Choroid plexus epithelial cell (primary cell): ENCODE data around the gene MOCS1.

Source experiments
- DNase-seq: peaks from one replicate; pipeline ENCODE4 v3.0.0-alpha.2; 2010; ENCODE audit warnings: low read depth
- H3K4me3 ChIP-seq: 2 replicates; pipeline ENCODE4 v1.5.1; 2011; ENCODE audit warnings: low read depth, mild to moderate bottlenecking, control low read depth, low read length, moderate library complexity
- CTCF ChIP-seq: conservative IDR thresholded peaks from 2 replicates; pipeline ENCODE4 v1.5.1; 2011; ENCODE audit warnings: low read depth, mild to moderate bottlenecking, control low read depth, inconsistent platforms, low read length, moderate library complexity

MOCS1 gene

GRCh38 chr6:39950125-39950720 lies 16.0 kb upstream of the MOCS1 start:
- no peak for DNase-seq
- no peak overlapping the region for H3K4me3 ChIP-seq
- TF ChIP-seq CTCF, result no peak

- no peak overlapping the region for H3K4me3 ChIP-seq
- peak; percentile 16 for DNase-seq
- TF ChIP-seq CTCF, result no peak
These were observed 14.0 kb upstream of the MOCS1 start for GRCh38 chr6:39948199-39948791.

- no peak overlapping the region for H3K4me3 ChIP-seq
- DNase-seq, result no peak
- TF ChIP-seq CTCF, result no peak
These were observed 13.4 kb upstream of the MOCS1 start for GRCh38 chr6:39947611-39948068.

- DNase-seq, result no peak
- TF ChIP-seq CTCF, result no peak
These were observed 11.4 kb upstream of the MOCS1 start for GRCh38 chr6:39945626-39946025.

GRCh38 chr6:39942903-39943580 lies 8.8 kb upstream of the MOCS1 start:
- no peak overlapping the region for H3K4me3 ChIP-seq
- no peak for TF ChIP-seq CTCF
- no peak for DNase-seq

More at GRCh38 chr6:39945626-39946025, 11.4 kb upstream of the MOCS1 start:
- no peak overlapping the region for H3K4me3 ChIP-seq

GRCh38 chr6:39941820-39942219 lies 7.6 kb upstream of the MOCS1 start:
- no peak for TF ChIP-seq CTCF
- H3K4me3 ChIP-seq, result no peak overlapping the region
- no peak for DNase-seq
